Bronchial epithelial cell (primary cell): ENCODE data around the gene PPM1L. TPM values are rescaled to one million over a fixed set of nuclear protein-coding genes. Genes with fewer than 3 reads are reported as not detected.

ENCODE experiments used
- DNase-seq: peaks from one replicate; pipeline ENCODE4 v3.0.0-alpha.2; 2010; ENCODE audit warnings: low read depth
- FAIRE-seq: peaks from 2 replicates; lab custom pipeline; 2011; peaks lifted over from hg19 to GRCh38; lab: Jason Lieb, UNC
- H3K27me3 ChIP-seq: 2 replicates; pipeline ENCODE4 v1.5.1; 2011; ENCODE audit warnings: low read length; ENCODE audit not compliant: control insufficient read depth, insufficient read depth
- H3K36me3 ChIP-seq: 2 replicates; pipeline ENCODE4 v1.5.1; 2011; ENCODE audit warnings: low read length; ENCODE audit not compliant: control insufficient read depth, insufficient read depth
- H3K4me3 ChIP-seq: 2 replicates; pipeline ENCODE4 v1.5.1; 2011; ENCODE audit warnings: mild to moderate bottlenecking, low read depth, low read length, control low read depth
- total RNA-seq: library from RNA; depleted of rRNA; stranded (reverse); fragments of >200 nt; gene quantifications from 2 replicates; pipeline ENCODE4 v1.2.1, GENCODE V29; 2014
- TF ChIP-seq, protein P1 (sequence below): IDR thresholded peaks from 2 replicates; pipeline ENCODE4 v1.5.1; 2011; ENCODE audit warnings: mild to moderate bottlenecking, moderate library complexity, low read length, control low read depth, inconsistent platforms; ENCODE audit not compliant: insufficient read depth, severe bottlenecking

Gene PPM1L
- total RNA-seq, 1 donor from 2014 or later = 3.2 TPM

DNA sequence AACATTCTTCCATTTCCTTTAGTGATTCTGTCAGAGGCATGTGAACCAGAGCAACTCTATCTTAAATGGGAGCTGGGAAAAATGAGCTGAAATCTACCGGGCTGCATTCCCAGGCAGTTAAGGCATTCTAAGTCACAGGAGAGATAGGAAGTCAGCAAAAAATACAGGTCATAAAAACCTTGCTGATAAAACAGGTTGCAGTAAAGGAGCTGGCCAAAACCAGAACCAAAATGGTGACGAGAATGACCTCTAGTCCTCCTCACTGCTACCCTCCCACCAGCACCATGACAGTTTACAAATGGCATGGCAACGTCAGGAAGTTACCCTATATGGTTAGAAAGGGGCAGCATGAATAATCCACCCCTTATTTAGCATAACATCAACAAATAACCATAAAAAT is 282.7 kb downstream of the PPM1L start:
- Histone ChIP-seq H3K27me3 (no peaks in the 10 kb centered on the region), H3K36me3 (no peaks in the 10 kb centered on the region), H3K4me3 (no peak overlapping the region)
- DNase-seq = no peak
- TF ChIP-seq, protein P1, sequence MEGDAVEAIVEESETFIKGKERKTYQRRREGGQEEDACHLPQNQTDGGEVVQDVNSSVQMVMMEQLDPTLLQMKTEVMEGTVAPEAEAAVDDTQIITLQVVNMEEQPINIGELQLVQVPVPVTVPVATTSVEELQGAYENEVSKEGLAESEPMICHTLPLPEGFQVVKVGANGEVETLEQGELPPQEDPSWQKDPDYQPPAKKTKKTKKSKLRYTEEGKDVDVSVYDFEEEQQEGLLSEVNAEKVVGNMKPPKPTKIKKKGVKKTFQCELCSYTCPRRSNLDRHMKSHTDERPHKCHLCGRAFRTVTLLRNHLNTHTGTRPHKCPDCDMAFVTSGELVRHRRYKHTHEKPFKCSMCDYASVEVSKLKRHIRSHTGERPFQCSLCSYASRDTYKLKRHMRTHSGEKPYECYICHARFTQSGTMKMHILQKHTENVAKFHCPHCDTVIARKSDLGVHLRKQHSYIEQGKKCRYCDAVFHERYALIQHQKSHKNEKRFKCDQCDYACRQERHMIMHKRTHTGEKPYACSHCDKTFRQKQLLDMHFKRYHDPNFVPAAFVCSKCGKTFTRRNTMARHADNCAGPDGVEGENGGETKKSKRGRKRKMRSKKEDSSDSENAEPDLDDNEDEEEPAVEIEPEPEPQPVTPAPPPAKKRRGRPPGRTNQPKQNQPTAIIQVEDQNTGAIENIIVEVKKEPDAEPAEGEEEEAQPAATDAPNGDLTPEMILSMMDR = no peak
- FAIRE-seq = no peak

DNA sequence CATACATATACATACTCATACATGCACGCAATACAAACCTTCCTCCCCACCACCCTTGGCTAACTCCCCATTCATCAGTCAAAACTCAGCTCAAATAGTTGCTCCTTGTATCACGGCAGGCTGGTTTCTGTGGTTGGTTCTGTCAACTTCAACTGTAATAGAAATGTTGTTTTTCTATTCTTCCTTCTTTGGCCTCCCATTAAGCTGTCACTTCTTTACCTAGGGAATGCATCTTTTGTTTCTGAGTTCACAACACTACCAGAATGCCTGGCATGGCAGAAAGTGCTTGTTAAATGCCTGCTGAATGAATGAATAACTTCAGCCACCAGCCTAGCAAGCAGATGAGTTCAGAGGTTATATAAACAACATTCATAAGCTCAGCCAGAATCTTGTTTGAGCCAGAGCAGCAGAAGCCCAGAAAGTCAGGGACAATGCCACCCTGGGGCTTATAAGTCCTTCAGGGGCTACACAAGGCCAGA is 286.0 kb downstream of the PPM1L start:
- TF ChIP-seq, protein P1 = no peak
- Histone ChIP-seq H3K4me3 (no peak overlapping the region), H3K36me3 (no peaks in the 10 kb centered on the region), H3K27me3 (no peaks in the 10 kb centered on the region)
- no peak for DNase-seq
- FAIRE-seq = no peak

DNA sequence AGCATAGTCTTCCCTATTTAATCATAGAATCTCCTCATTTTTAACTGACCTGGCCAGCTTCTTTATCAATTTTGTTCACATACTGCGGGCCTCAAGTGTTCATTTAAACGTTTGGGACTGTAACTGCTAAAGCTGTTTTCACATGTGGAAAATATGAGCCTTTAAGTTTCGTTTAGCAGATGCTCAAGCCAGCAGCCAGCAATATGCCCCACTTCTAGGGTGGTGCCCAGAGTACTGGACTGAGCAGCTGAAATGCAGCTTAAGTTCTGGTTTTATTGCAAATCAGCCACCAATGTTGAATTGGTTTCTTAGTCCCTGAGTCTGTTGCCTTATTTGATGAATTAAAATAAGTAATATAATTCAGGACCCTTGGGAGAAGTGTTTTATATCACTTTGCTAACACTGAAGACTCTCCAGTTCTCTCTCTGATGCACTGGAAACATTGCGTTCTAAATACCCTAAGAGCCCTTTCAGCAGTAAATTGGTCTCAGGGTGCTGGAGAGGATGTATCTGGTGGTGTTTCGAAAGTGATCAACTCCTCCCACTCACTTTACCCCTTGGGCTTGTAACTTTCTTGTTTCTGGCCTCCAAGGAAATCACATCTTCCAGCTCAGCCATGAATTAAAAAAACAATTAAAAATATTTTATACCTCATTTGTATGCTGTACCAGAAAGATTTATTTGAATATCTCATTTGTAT is 287.5 kb downstream of the PPM1L start:
- Histone ChIP-seq H3K36me3 (no peaks in the 10 kb centered on the region), H3K27me3 (no peaks in the 10 kb centered on the region), H3K4me3 (no peak overlapping the region)
- FAIRE-seq (no peak), DNase-seq (no peak)
- TF ChIP-seq, protein P1 = no peak

DNA sequence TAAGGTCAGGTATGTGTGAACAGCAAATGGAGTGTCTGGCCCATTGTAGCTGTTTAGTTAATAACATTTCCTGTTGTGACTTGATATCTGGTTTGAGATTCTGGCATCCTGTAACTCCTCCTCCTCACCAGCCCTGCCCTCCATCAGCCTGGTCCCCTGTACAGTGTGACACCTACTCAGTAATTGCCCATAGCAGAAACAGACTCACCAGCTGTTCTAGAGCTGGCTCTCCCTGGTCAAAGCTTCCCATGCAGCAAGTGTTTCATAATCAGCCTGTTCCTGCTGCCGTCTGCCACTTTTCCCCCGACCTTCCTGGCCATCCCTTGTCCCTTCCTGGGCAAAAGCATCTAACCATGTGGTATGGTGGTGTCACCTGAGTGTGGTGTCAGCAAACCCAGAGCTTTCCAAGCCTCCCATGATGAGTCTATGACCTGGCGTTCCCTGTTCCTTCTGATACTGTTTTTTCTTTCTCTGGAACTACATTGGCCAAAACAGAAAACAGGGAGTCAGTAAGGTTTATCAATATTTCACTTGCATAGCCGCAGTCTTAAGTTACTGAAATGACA is 293.7 kb downstream of the PPM1L start:
- FAIRE-seq = no peak
- no peaks in the 10 kb centered on the region for H3K36me3 ChIP-seq
- DNase-seq = no peak
- TF ChIP-seq, protein P1 = no peak
- no peaks in the 10 kb centered on the region for H3K27me3 ChIP-seq
- no peak overlapping the region for H3K4me3 ChIP-seq

DNA sequence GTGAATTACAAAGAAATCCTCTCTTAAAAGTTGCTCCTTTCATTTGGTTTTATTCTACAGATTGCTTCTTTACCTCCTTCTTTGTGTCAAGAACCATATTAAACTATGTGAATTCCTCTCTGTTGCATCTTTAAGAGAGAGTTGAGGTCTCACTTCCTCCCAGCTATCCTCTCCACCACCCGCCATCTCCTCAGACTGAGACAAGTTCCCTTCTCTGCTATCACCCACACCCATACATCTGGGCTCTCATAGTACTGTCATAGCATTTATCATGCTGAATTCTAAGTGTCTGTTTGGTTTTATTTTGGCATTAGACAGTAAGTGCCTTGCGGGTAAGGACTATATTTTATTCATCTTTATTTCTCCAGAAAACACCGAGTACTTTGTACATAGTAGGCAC is 294.9 kb downstream of the PPM1L start:
- no peaks in the 10 kb centered on the region for H3K36me3 ChIP-seq
- TF ChIP-seq, protein P1 = no peak
- H3K27me3 ChIP-seq = no peaks in the 10 kb centered on the region
- no peak for FAIRE-seq
- no peak for DNase-seq
- no peak overlapping the region for H3K4me3 ChIP-seq
